ENCODE results near the gene KRT6C.

GRCh38 chr12:52419656-52420055, 53.9 kb downstream of the KRT6C start:
- no peak for TF ChIP-seq CTCF (conservative IDR thresholded peaks at IDR 0.05; ENCODE audit: low read depth in 2 of 2)
- no peak for TF ChIP-seq CREB1 (CRISPR knock-in tag; IDR thresholded peaks at IDR 0.05; ENCODE audit: low read depth)
- TF ChIP-seq EZH2 (IDR thresholded peaks at IDR 0.05; ENCODE audit: low read depth, unreplicated experiment) = no peak
- TF ChIP-seq EZH2phosphoT487 (IDR thresholded peaks at IDR 0.05; ENCODE audit: unreplicated experiment) = no peak
- no peak for TF ChIP-seq POLR2AphosphoS5 (IDR thresholded peaks at IDR 0.05; ENCODE audit: low read depth)
- no peak for TF ChIP-seq REST (IDR thresholded peaks at IDR 0.05; ENCODE audit: unreplicated experiment)
- no peak for TF ChIP-seq ZNF462 (CRISPR knock-in tag; IDR thresholded peaks at IDR 0.05)
- TF ChIP-seq, protein P1, sequence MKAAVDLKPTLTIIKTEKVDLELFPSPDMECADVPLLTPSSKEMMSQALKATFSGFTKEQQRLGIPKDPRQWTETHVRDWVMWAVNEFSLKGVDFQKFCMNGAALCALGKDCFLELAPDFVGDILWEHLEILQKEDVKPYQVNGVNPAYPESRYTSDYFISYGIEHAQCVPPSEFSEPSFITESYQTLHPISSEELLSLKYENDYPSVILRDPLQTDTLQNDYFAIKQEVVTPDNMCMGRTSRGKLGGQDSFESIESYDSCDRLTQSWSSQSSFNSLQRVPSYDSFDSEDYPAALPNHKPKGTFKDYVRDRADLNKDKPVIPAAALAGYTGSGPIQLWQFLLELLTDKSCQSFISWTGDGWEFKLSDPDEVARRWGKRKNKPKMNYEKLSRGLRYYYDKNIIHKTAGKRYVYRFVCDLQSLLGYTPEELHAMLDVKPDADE (IDR thresholded peaks at IDR 0.05) = no peak
- TF ChIP-seq JUNB (IDR thresholded peaks at IDR 0.05; ENCODE audit: unreplicated experiment) = no peak
- TF ChIP-seq ZNF114 (CRISPR knock-in tag; IDR thresholded peaks at IDR 0.05) = no peak
- TF ChIP-seq ZNF331 (CRISPR knock-in tag; IDR thresholded peaks at IDR 0.05; ENCODE audit: low read depth) = no peak
- no peak for TF ChIP-seq STAT1 (IDR thresholded peaks at IDR 0.05; ENCODE audit: unreplicated experiment)

Data from GM23338 (cell line).